Uterus (tissue), 2 donors: ENCODE measurements around the gene ABCA12.

ENCODE experiments used
- CTCF ChIP-seq, 4 experiments: fragments of 200-600 bp in 2 of 4; fragments of 450-650 bp in 2 of 4; sonication (generic) in 2 of 4; IDR thresholded peaks; one replicate each; pipeline ENCODE4 v1.5.1; 2016 to 2019; ENCODE audit warnings: antibody characterized with exemption in 4 of 4, mild to moderate bottlenecking in 2 of 4, moderate library complexity in 1 of 4
- POLR2A ChIP-seq, 2 donors: fragments of 450-650 bp; IDR thresholded peaks; one replicate each; pipeline ENCODE4 v1.6.1; 2016; ENCODE audit warnings: antibody characterized with exemption in 2 of 2, mild to moderate bottlenecking in 1 of 2, moderate library complexity in 1 of 2

DNA sequence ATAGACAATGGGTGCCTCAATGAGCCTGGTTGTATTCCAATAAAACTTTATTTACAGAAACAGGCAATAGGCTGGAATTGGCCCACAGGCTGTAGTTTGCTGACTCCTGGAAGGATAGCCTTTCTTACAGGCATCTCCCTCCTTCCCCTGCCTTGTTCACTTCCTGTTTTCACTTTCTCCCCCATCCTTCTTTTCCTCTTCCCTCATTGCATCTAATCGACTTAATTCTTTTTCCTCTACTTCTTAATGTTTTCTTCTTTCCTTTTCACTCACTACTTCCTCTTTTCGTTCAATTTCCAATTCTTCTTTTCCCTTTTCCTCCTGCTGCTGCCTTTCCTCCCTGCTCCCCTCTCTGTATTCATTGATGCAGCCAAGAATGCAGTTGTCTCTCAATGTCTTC lies 70.0 kb downstream of the ABCA12 start:
- TF ChIP-seq POLR2A (IDR thresholded peaks at IDR 0.05), result no peak
- no peak for TF ChIP-seq CTCF (IDR thresholded peaks at IDR 0.05)
